GM21528 (cell line): ENCODE data around the gene PRICKLE3.
"Not testable (repeated sequence)": the region's sequence is repeated elsewhere in the genome, so short reads cannot be mapped to it uniquely, and the experiment has no call there.

ENCODE experiments used
- ATAC-seq: cut with Tn5 transposase; IDR thresholded peaks from one replicate; pipeline ENCODE4 v1.9.1; 2021; ENCODE audit warnings: mild to moderate bottlenecking, moderate library complexity; ENCODE audit not compliant: unreplicated experiment, low FRiP score

PRICKLE3 gene

DNA sequence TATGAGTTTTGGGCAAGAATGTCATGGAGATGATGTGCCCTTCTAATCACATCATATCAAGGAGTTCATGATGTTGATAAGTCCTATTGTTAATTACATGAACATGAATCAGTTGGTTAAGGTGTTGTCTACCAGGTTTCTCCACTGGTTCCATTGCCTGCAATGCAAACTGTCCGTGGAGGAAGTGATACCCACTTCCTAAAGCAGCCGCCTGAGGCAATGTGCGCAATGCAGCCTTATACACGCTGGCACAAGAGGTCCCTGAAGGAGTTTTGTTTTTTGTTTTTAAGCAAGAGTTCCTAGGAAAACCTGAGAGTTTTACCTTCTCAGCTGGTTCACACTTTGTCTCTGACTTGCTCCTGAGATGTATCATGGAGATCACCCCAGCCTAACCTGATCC is 56.7 kb downstream of the PRICKLE3 start:
- ATAC-seq: no peak

GRCh38 chrX:49127742-49128258 is 58.4 kb downstream of the PRICKLE3 start:
- ATAC-seq: not testable (repeated sequence)
